H9 (cell line): ENCODE measurements around the gene SEMA3C. TPM values are rescaled to one million over a fixed set of nuclear protein-coding genes. Genes with fewer than 3 reads are reported as not detected.

Source experiments
- DNase-seq: peaks from one replicate; pipeline ENCODE4 v3.0.0-alpha.2; 2017
- H2AFZ ChIP-seq: one replicate; pipeline ENCODE4 v1.6.1; 2013; ENCODE audit warnings: mild to moderate bottlenecking, low read length, control low read depth, moderate library complexity
- H2AK5ac ChIP-seq: 2 replicates; pipeline ENCODE4 v1.6.1; 2013; ENCODE audit warnings: low read length, control low read depth, mixed read lengths; ENCODE audit not compliant: insufficient read length
- H2BK120ac ChIP-seq: one replicate; pipeline ENCODE4 v1.6.1; 2013; ENCODE audit warnings: low read depth, mild to moderate bottlenecking, low read length, control low read depth, inconsistent platforms; ENCODE audit not compliant: poor library complexity, severe bottlenecking
- H2BK12ac ChIP-seq: 2 replicates; pipeline ENCODE4 v1.6.1; 2013; ENCODE audit warnings: low read length, control low read depth, mixed read lengths, low read depth; ENCODE audit not compliant: insufficient read length
- H2BK15ac ChIP-seq: 2 replicates; pipeline ENCODE4 v1.6.1; 2013; ENCODE audit warnings: low read depth, low read length, control low read depth
- H2BK20ac ChIP-seq: one replicate; pipeline ENCODE4 v1.6.1; 2013; ENCODE audit warnings: low read depth, mild to moderate bottlenecking, low read length, control low read depth, inconsistent platforms; ENCODE audit not compliant: poor library complexity, severe bottlenecking
- H2BK5ac ChIP-seq: 2 replicates; pipeline ENCODE4 v1.6.1; 2013; ENCODE audit warnings: low read length, control low read depth, mixed read lengths; ENCODE audit not compliant: insufficient read length
- H3K14ac ChIP-seq: 2 replicates; pipeline ENCODE4 v1.6.1; 2013; ENCODE audit warnings: low read length, control low read depth; ENCODE audit not compliant: insufficient read depth
- H3K18ac ChIP-seq: 2 replicates; pipeline ENCODE4 v1.6.1; 2013; ENCODE audit warnings: low read depth, mild to moderate bottlenecking, mixed read lengths, low read length, control low read depth; ENCODE audit not compliant: insufficient read length
- H3K23ac ChIP-seq: 2 replicates; pipeline ENCODE4 v1.6.1; 2013; ENCODE audit warnings: low read length, control low read depth, mixed read lengths, low read depth; ENCODE audit not compliant: insufficient read length
- H3K23me2 ChIP-seq: 2 replicates; pipeline ENCODE4 v1.6.1; 2013; ENCODE audit warnings: low read depth, mild to moderate bottlenecking, mixed read lengths, low read length, control low read depth; ENCODE audit not compliant: insufficient read length, poor library complexity, severe bottlenecking
- H3K27ac ChIP-seq: 2 replicates; pipeline ENCODE4 v1.5.1; 2013; ENCODE audit warnings: low read length, control low read depth, mixed read lengths, low read depth; ENCODE audit not compliant: insufficient read length
- H3K27me3 ChIP-seq: 2 replicates; pipeline ENCODE4 v1.6.1; 2013; ENCODE audit warnings: low read length, control low read depth, inconsistent platforms; ENCODE audit not compliant: insufficient read depth
- H3K4ac ChIP-seq: 2 replicates; pipeline ENCODE4 v1.6.1; 2013; ENCODE audit warnings: low read depth, mild to moderate bottlenecking, control low read depth, inconsistent platforms, low read length, moderate library complexity
- H3K4me1 ChIP-seq: 2 replicates; pipeline ENCODE4 v1.6.1; 2013; ENCODE audit warnings: low read length, control low read depth, inconsistent platforms; ENCODE audit not compliant: insufficient read depth
- H3K4me2 ChIP-seq: 2 replicates; pipeline ENCODE4 v1.6.1; 2013; ENCODE audit warnings: low read length, control low read depth, mixed read lengths; ENCODE audit not compliant: insufficient read length, insufficient read depth
- H3K56ac ChIP-seq: 2 replicates; pipeline ENCODE4 v1.6.1; 2013; ENCODE audit warnings: low read depth, mild to moderate bottlenecking, mixed read lengths, low read length, control low read depth; ENCODE audit not compliant: insufficient read length
- H3K79me1 ChIP-seq: 2 replicates; pipeline ENCODE4 v1.6.1; 2013; ENCODE audit warnings: low read depth, mild to moderate bottlenecking, moderate library complexity, low read length, control low read depth, inconsistent platforms; ENCODE audit not compliant: insufficient read depth, poor library complexity, severe bottlenecking
- H3K79me2 ChIP-seq: 2 replicates; pipeline ENCODE4 v1.6.1; 2013; ENCODE audit warnings: low read length, control low read depth, inconsistent platforms; ENCODE audit not compliant: insufficient read depth
- H3K9ac ChIP-seq: 2 replicates; pipeline ENCODE4 v1.6.1; 2013; ENCODE audit warnings: low read length, control low read depth, mixed read lengths; ENCODE audit not compliant: insufficient read length; ENCODE audit errors: extremely low read depth
- H3K9me3 ChIP-seq: one replicate; pipeline ENCODE4 v1.6.1; 2013; ENCODE audit warnings: low read depth, low read length, inconsistent platforms; ENCODE audit not compliant: control insufficient read depth
- H3T11ph ChIP-seq: one replicate; pipeline ENCODE4 v1.6.1; 2013; ENCODE audit warnings: mild to moderate bottlenecking, low read length, control low read depth, inconsistent platforms
- H4K20me1 ChIP-seq: one replicate; pipeline ENCODE4 v1.6.1; 2013; ENCODE audit not compliant: control insufficient read depth, insufficient read length, insufficient read depth
- H4K5ac ChIP-seq: 2 replicates; pipeline ENCODE4 v1.6.1; 2013; ENCODE audit warnings: low read depth, mild to moderate bottlenecking, mixed read lengths, low read length, control low read depth; ENCODE audit not compliant: insufficient read length
- H4K8ac ChIP-seq: replicated peaks from 2 replicates; pipeline ENCODE4 v1.6.1; 2013; ENCODE audit warnings: low read length, control low read depth, mixed read lengths, low read depth; ENCODE audit not compliant: insufficient read length
- H4K91ac ChIP-seq: 2 replicates; pipeline ENCODE4 v1.6.1; 2013; ENCODE audit warnings: low read depth, mild to moderate bottlenecking, moderate library complexity, mixed read lengths, low read length, control low read depth; ENCODE audit not compliant: insufficient read length
- H3K27ac Mint-ChIP-seq, 3 experiments: 2 replicates in 2 of 3; 3 replicates in 1 of 3; pipeline ENCODE4 v1.8.0; 2020 to 2021; ENCODE audit warnings: mixed read lengths in 3 of 3, mild to moderate bottlenecking in 1 of 3, moderate library complexity in 1 of 3
- H3K27me3 Mint-ChIP-seq: 2 replicates; pipeline ENCODE4 v1.8.0; 2021; ENCODE audit warnings: low read depth, mild to moderate bottlenecking, moderate library complexity, mixed read lengths
- H3K36me3 Mint-ChIP-seq, 3 experiments: 2 replicates in 2 of 3; 3 replicates in 1 of 3; pipeline ENCODE4 v1.8.0; 2020 to 2021; ENCODE audit warnings: low read depth in 3 of 3, mixed read lengths in 3 of 3; ENCODE audit not compliant: insufficient read depth in 1 of 3
- H3K4me1 Mint-ChIP-seq, 2 experiments: 2 replicates each; pipeline ENCODE4 v1.8.0; 2020; ENCODE audit warnings: mixed read lengths in 2 of 2
- H3K4me3 Mint-ChIP-seq, 2 experiments: 2 replicates in 1 of 2; 3 replicates in 1 of 2; pipeline ENCODE4 v1.8.0; 2020 to 2021; ENCODE audit warnings: mild to moderate bottlenecking in 2 of 2, mixed read lengths in 2 of 2, moderate library complexity in 1 of 2
- H3K9me3 Mint-ChIP-seq, 2 experiments: 2 replicates in 1 of 2; 3 replicates in 1 of 2; pipeline ENCODE4 v1.8.0; 2020; ENCODE audit warnings: mild to moderate bottlenecking in 2 of 2, mixed read lengths in 2 of 2, moderate library complexity in 1 of 2
- CTCF ChIP-seq: fragments of 200-600 bp; sonication (generic); conservative IDR thresholded peaks from 3 replicates; pipeline ENCODE4 v1.8.0; 2021; ENCODE audit warnings: antibody characterized with exemption, mild to moderate bottlenecking
- total RNA-seq: library from RNA; stranded (reverse); gene quantifications from 2 replicates; pipeline ENCODE4 v1.2.1, GENCODE V29; 2021

SEMA3C gene
- total RNA-seq, 1 experiment from 2014 or later = 1.6 TPM

GRCh38 chr7:80775482-80775881, 143.4 kb downstream of the SEMA3C start:
- no peak for DNase-seq
- no peak overlapping the region for H2BK15ac ChIP-seq
- Mint-ChIP-seq H3K4me1 (peaks cover 17 to 18% of the 10 kb centered on the region in 2 experiments), H3K9me3 (no peaks in the 10 kb centered on the region), H3K36me3 (no peaks in the 10 kb centered on the region), H3K4me3 (no peak overlapping the region), H3K27me3 (peaks cover 8% of the 10 kb centered on the region), H3K27ac (no peak overlapping the region)
- no peak overlapping the region for H2AFZ ChIP-seq
- no peaks in the 10 kb centered on the region for H4K20me1 ChIP-seq
- no peaks in the 10 kb centered on the region for H3K23me2 ChIP-seq
- no peak overlapping the region for H2BK5ac ChIP-seq
- no peak for TF ChIP-seq CTCF
- H4K5ac ChIP-seq = no peak overlapping the region
- no peak overlapping the region for H3K23ac ChIP-seq
- no peak overlapping the region for H3T11ph ChIP-seq
- H2BK12ac ChIP-seq = no peak overlapping the region
- no peak overlapping the region for H2BK120ac ChIP-seq
- H3K56ac ChIP-seq = no peak overlapping the region
- H3K9me3 ChIP-seq = no peaks in the 10 kb centered on the region
- H2AK5ac ChIP-seq = no peak overlapping the region
- H3K4me2 ChIP-seq = no peak overlapping the region
- no peak overlapping the region for H3K4ac ChIP-seq
- H2BK20ac ChIP-seq = no peak overlapping the region
- no peak overlapping the region for H4K8ac ChIP-seq
- H3K79me2 ChIP-seq = no peaks in the 10 kb centered on the region
- no peaks in the 10 kb centered on the region for H3K79me1 ChIP-seq
- no peak overlapping the region for H3K9ac ChIP-seq
- no peak overlapping the region for H3K27ac ChIP-seq
- H4K91ac ChIP-seq = no peak overlapping the region
- no peak overlapping the region for H3K18ac ChIP-seq
- no peaks in the 10 kb centered on the region for H3K27me3 ChIP-seq
- H3K14ac ChIP-seq = no peak overlapping the region
- no peaks in the 10 kb centered on the region for H3K4me1 ChIP-seq
